ENCODE data around the gene ZNF358.

The ZNF358 gene

DNA sequence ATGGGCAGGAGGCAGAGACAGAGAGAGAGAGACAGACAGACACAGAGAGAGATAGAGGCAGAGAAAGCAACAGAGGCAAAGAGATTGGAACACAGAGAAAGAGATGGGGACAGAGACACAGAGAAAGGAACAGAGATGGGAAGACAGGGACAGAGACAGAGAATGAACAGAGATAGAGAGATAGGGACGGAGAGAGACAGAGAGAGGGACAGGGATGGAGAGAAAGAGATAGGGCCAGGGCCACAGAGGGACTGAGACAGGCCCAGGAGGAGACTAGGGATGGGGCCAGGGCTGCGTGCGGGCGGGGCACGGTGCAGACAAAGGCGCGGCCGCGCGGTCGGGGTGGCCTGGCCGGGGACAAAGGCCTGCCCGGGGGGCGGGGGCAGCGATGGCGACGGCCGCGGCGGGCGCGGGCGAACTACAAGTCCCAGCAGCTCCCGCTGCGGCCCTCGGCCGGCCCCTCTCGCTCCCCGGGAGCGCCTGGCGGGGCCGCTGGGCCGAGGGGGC is at the start of gene ZNF358:
ZNF358 (plus strand) TSS at position 459 of the 507 bp plus-strand sequence. CDS start 3,140 bp downstream, outside the sequence.
- peak; percentile 77 for DNase-seq (ENCODE audit: low read depth)

DNA sequence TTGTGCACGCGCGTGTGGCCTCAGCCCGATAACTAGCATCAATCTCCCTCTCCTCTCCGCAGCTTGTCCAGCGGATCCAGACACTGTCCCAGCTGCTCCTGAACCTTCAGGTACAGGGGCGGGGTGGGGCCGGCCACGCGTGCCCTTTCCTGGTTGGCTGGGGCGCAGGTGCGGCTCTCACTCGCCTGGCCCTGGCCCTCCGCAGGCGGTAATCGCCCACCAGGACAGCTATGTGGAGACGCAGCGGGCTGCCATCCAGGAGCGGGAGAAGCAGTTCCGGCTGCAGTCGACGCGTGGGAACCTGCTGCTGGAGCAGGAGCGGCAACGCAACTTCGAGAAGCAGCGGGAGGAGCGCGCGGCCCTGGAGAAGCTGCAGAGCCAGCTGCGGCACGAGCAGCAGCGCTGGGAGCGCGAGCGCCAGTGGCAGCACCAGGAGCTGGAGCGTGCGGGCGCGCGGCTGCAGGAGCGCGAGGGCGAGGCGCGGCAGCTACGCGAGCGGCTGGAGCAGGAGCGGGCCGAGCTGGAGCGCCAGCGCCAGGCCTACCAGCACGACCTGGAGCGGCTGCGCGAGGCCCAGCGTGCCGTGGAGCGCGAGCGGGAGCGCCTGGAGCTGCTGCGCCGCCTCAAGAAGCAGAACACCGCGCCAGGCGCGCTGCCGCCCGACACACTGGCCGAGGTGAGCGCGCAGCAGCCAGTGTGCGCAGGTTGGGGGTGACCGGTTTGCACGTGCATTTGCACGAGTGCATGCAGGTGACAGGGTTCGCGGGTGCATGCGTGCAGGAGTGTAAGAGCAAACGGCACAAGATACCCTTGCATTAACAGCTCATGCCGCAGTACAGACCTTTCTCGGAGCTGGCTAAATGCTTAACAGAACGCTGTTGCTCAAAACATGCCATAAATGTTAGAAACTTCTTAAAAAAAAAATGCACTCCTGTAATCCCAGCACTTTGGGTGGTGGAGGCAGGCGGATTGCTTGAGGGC is 48.6 kb upstream of the ZNF358 start:
- DNase-seq (ENCODE audit: low read depth), result no peak

DNA sequence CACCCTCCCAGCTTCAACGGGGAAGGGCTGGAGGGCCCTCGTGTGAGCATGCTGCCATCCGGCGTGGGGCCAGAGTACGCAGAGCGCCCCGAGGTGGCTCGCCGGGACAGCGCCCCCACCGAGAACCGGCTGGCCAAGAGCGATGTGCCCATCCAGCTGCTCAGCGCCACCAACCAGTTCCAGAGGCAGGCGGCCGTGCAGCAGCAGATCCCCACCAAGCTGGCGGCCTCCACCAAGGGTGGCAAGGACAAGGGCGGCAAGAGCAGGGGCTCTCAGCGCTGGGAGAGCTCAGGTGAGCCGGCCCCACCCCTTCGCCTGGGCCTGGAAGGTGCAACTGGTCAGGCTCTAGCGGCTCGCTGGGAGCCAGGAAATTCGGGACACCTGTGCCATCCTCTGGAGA is 47.1 kb upstream of the ZNF358 start:
- DNase-seq (ENCODE audit: low read depth), result no peak

- no peak for DNase-seq (ENCODE audit: low read depth)
Measured at GRCh38 chr19:7469669-7470285, 46.1 kb upstream of the ZNF358 start.

DNA sequence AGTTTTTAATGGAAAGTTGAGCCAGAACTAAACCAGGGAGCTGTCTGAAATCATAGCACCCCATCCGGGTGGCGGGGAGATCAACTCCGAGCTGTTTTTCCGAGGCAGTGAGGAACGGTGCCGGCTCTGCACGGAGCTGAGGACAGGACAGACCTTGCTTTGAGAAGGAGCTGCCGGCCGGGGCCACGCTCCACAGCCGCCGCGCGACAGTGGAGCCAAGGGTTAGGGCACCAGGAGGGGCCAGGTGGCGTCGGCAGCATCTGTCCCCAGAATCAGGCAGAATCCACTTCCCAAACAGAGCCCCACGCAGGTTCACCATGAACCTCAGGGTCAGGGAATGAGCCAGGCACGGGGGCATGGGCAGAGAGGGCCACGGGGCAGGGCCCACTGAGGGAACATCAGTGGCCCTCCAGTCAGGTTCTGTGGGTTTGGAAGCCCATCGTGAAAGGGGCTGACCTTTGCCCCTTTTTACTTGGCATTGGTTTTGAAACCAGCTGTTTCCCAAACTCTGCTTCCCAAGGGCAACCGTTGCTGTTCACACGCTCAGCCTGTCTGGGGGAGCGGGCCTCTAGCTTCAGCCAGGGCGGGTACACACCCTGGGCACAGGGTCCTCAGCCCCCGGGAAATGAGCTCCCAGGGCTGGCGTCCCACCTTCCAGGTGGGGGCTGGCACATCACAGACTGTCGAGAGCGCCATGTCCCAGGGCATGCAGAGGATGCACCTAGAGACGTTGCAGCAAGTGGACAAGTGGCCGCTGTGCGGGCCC is 45.2 kb upstream of the ZNF358 start:
- no peak for DNase-seq (ENCODE audit: low read depth)

GRCh38 chr19:7471696-7472615 is 43.9 kb upstream of the ZNF358 start:
- DNase-seq (ENCODE audit: low read depth), result no peak

DNA sequence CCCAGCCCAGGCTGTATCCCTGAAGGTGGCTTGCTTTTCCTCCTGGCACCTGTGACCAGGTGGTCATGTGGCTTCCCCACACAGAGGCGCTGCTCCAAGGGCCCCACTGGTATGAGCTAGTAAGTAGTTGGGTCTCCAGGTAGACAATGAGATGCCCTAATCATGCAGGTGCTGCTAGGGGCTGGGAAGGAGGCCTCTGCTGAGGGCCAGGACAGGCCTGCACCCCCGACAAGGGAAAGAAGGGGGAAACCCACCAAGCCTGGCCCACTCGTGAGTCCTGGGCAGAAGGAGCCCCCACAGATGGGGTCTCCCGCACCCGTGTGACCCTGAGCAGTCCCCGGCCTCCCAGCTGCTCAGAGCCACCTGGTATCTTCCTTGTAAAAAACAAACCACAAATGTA is 40.2 kb upstream of the ZNF358 start:
- no peak for DNase-seq (ENCODE audit: low read depth)

GRCh38 chr19:7476241-7476640 is 39.7 kb upstream of the ZNF358 start:
- DNase-seq (ENCODE audit: low read depth), result no peak

- DNase-seq (ENCODE audit: low read depth), result no peak
Measured at GRCh38 chr19:7476777-7477494, 39.0 kb upstream of the ZNF358 start.

GRCh38 chr19:7477758-7478157 is 38.1 kb upstream of the ZNF358 start:
- DNase-seq (ENCODE audit: low read depth), result no peak

DNA sequence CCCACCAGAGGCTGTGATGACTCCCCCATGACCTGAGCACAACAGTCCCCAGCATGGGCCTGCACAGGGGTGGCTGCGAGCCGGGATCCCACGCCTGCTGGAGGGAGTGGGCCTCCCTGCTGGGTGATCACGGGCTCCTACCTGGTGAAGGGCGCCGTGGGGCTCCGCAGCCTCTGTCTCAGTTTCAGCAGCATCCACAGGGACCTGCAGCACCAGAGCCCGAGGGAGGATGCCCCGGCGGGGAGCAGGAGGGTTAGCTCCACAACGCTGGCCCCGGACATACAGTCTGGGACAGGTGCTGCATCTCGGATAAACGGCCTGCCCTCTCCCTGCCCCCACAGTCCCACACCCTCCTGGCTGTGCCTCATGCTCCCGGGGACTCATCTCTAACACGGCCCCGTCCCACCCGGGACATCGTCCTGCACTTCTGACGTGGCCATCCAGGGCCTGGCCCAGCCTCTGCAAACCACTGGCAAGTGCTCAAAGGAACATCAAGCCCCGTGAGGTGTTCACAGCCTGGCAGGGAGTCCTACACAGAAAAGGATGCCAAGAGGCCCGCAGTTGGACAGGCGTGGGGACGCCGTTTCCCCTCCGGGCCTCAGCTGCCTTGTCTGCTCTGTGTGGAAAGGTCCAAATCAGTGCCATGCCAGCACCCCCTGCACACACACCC is 37.6 kb upstream of the ZNF358 start:
- DNase-seq (ENCODE audit: low read depth), result no peak

DNA sequence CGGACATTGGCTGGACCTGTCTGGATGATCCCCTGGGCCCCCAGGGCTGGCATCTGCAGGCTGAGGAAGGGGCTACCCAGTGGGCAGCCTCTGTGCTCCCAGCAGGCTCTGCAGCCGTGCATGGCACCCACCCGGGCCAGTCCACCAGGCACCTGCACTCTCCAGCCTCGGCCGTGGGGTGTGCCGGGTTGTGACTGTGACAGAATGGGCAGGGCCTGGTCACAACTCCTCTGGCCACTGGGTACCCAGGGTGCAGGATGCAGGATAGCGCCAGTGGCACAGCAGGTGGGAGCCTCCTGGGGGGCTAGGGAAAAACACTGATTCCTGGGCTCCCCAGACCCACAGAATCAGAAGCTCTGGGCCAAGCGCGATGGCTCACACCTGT is 37.1 kb upstream of the ZNF358 start:
- DNase-seq (ENCODE audit: low read depth), result no peak

GRCh38 chr19:7480222-7480969 is 35.5 kb upstream of the ZNF358 start:
- no peak for DNase-seq (ENCODE audit: low read depth)

DNA sequence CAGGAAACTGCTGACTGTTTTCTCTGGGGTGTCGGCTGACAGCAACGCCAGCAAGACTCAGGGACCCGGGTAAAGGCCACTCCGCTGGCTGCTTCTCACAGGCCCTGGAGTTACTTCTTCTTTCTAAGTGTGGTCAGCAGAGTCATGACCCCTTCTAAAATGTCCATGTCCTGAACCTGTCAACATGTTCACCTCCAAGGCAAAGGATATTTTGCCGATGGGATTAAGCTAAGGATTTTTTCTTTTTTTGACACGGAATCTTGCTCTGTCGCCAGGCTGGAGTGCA is 35.0 kb upstream of the ZNF358 start:
- no peak for DNase-seq (ENCODE audit: low read depth)

DNA sequence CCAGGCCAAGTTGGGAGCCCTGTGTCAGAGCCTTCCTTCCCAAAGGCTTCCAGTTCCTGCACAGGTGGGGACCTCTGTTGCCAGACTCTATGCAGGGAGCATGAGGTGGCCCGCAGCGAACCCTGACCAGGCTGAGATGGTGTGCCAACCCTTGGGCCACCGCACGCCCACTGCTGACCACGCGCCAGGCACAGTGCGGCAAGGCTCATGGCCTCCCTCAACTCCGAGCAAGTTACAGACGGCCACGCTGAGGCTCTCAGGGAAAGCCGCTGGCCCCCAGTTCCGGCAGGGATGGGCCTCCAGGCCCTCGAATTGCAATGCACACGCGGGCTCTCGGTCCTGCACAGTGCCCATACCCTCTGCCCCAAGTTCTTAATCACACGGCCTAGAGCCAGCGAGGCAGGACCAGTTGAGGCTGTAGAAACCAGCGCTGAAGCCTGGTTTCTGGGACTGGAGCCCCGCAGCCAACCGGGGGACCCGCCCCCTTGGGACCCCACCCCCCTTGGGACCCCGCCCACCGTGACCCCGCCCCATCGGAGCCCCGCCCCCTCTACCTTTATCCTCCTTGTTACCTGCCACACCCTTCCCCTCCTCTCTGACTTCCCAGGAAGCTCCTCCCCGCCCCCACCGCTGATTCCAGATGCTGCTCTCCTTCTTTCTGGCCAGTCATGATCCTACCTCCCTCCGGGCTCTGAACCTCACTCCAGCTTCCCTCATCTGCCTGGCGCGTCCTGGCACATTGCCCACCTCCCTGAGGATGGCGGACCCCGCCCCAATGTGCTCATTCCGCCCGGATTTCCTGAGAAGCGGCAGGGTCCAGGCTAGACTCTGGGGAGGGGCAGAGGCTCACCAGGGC is 33.1 kb upstream of the ZNF358 start:
- DNase-seq (ENCODE audit: low read depth), result peak; percentile 35

- DNase-seq (ENCODE audit: low read depth), result peak; percentile 82
Measured at GRCh38 chr19:7483720-7484201, 32.1 kb upstream of the ZNF358 start.

- DNase-seq (ENCODE audit: low read depth), result no peak
Measured at GRCh38 chr19:7486923-7487322, 29.0 kb upstream of the ZNF358 start.

DNA sequence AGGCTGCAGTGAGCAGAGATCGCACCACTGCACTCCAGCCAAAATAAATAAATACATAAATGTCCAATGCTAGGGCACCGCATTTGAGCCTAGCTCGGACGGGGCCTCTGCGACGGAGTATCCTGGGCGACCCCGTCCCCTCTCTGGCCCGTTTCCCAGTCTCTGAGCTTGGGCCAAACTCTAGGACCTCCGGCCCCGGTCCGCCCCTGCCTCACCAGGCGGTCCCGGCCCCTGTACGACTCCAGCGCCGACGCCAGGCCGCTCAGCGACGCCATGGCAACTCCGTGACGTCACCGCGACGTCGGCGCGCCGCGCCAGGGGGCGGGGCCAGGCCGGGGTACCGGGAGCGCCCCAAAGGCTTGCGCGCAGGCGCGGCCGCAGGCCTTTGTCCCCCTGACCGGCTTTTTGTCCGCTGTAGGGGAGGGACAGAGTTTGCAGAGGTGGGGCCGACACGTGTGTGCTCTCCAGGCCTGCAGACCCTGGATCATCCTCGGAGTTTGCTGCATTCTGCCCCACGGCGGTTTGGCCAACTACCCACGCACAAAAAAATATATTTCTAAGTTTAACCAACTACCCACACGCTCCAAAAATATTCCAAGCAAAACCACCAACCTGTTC is 27.1 kb upstream of the ZNF358 start, which contains the start of gene PEX11G:
PEX11G (minus strand) TSS at position 300 of the 618 bp plus-strand sequence; CDS start at position 275, 25 bp downstream.
- DNase-seq (ENCODE audit: low read depth), result peak; percentile 82
